IMR-90 (cell line): Measurements from ENCODE around the gene LRRC4. TPM values are rescaled to one million over a fixed set of nuclear protein-coding genes. Genes with fewer than 3 reads are reported as not detected.

Experiments
- ATAC-seq: fragments of 200-7000 bp; cut with Tn5 transposase; 2 replicates; pipeline ENCODE4 v1.9.1; 2020; ENCODE audit warnings: low read depth, mild to moderate bottlenecking, moderate library complexity
- BruUV-seq: library from RNA; stranded (reverse); fragments of 400-500 nt; replicated peaks from 2 replicates; lab custom pipeline; 2021; lab: Mats Ljungman, UMichigan
- CTCF ChIA-PET: fragments of 300-600 bp; formaldehyde crosslinking; extraction: SDS; loops from one replicate; lab custom pipeline; 2021; ENCODE audit warnings: antibody characterized with exemption; lab: Yijun Ruan, JAX
- POLR2A ChIA-PET: fragments of 300-600 bp; sonication (Branson Sonifier 250); formaldehyde crosslinking; loops from one replicate; lab custom pipeline; 2022; ENCODE audit warnings: antibody characterized with exemption; ENCODE audit not compliant: unreplicated experiment; lab: Charles Lee
- DNase-seq: peaks from one replicate; pipeline ENCODE4 v3.0.0; 2013
- H2AFZ ChIP-seq: replicated peaks from 2 replicates; pipeline ENCODE3; 2013; ENCODE audit warnings: low read length, mild to moderate bottlenecking; ENCODE audit not compliant: poor library complexity
- H2AK5ac ChIP-seq: 2 replicates; pipeline ENCODE4 v1.6.1; 2013; ENCODE audit warnings: low read depth, low read length, inconsistent platforms
- H2AK9ac ChIP-seq: replicated peaks from 2 replicates; pipeline ENCODE3; 2013; ENCODE audit warnings: mild to moderate bottlenecking, low read depth, low read length, moderate library complexity; ENCODE audit not compliant: poor library complexity
- H2BK120ac ChIP-seq: 2 replicates; pipeline ENCODE4 v1.6.1; 2013; ENCODE audit warnings: low read depth, low read length, inconsistent platforms
- H2BK15ac ChIP-seq: 3 replicates; pipeline ENCODE4 v1.6.1; 2013; ENCODE audit warnings: low read depth, low read length, inconsistent platforms
- H2BK20ac ChIP-seq: 2 replicates; pipeline ENCODE4 v1.6.1; 2013; ENCODE audit warnings: low read depth, mild to moderate bottlenecking, inconsistent platforms, low read length, moderate library complexity
- H2BK5ac ChIP-seq: 2 replicates; pipeline ENCODE4 v1.6.1; 2013; ENCODE audit warnings: mild to moderate bottlenecking, low read depth, low read length, inconsistent platforms; ENCODE audit not compliant: poor library complexity, severe bottlenecking
- H3K14ac ChIP-seq: replicated peaks from 2 replicates; pipeline ENCODE4 v1.6.1; 2013; ENCODE audit warnings: low read depth, low read length, inconsistent platforms
- H3K18ac ChIP-seq: 2 replicates; pipeline ENCODE4 v1.6.1; 2013; ENCODE audit warnings: low read depth, low read length, control low read depth
- H3K23ac ChIP-seq: 2 replicates; pipeline ENCODE4 v1.6.1; 2013; ENCODE audit warnings: low read depth, low read length, inconsistent platforms
- H3K27ac ChIP-seq: 2 replicates; pipeline ENCODE4 v1.5.1; 2013; ENCODE audit warnings: mild to moderate bottlenecking, control low read depth, low read length; ENCODE audit not compliant: insufficient read depth
- H3K27me3 ChIP-seq: 2 replicates; pipeline ENCODE4 v1.6.1; 2013; ENCODE audit warnings: low read length; ENCODE audit not compliant: control insufficient read depth, insufficient read depth
- H3K36me3 ChIP-seq: 2 replicates; pipeline ENCODE4 v1.6.1; 2013; ENCODE audit warnings: low read length, mixed read lengths; ENCODE audit not compliant: control insufficient read depth, insufficient read depth
- H3K4ac ChIP-seq: 2 replicates; pipeline ENCODE4 v1.6.1; 2013; ENCODE audit warnings: low read depth, low read length, inconsistent platforms
- H3K4me1 ChIP-seq: 2 replicates; pipeline ENCODE4 v1.6.1; 2013; ENCODE audit warnings: low read length, mixed read lengths; ENCODE audit not compliant: control insufficient read depth, insufficient read depth
- H3K4me2 ChIP-seq: 2 replicates; pipeline ENCODE4 v1.6.1; 2013; ENCODE audit warnings: low read depth, mild to moderate bottlenecking, control low read depth, low read length, moderate library complexity
- H3K4me3 ChIP-seq: 2 replicates; pipeline ENCODE4 v1.5.1; 2013; ENCODE audit warnings: low read depth, mild to moderate bottlenecking, control low read depth, low read length, moderate library complexity; ENCODE audit not compliant: insufficient read depth
- H3K56ac ChIP-seq: 2 replicates; pipeline ENCODE4 v1.6.1; 2013; ENCODE audit warnings: low read length, inconsistent platforms; ENCODE audit not compliant: insufficient read depth; ENCODE audit errors: extremely low read depth
- H3K79me1 ChIP-seq, 2 experiments: 2 replicates each; pipeline ENCODE4 v1.6.1; 2013; ENCODE audit warnings: low read length in 2 of 2, inconsistent platforms in 1 of 2, low read depth in 1 of 2
- H3K9ac ChIP-seq: 2 replicates; pipeline ENCODE4 v1.6.1; 2013; ENCODE audit warnings: low read depth, low read length, control low read depth
- H3K9me1 ChIP-seq: 2 replicates; pipeline ENCODE4 v1.6.1; 2013; ENCODE audit warnings: low read length, inconsistent platforms; ENCODE audit not compliant: insufficient read depth
- H3K9me3 ChIP-seq: 2 replicates; pipeline ENCODE4 v1.6.1; 2013; ENCODE audit warnings: low read length; ENCODE audit not compliant: control insufficient read depth, insufficient read depth
- H4K20me1 ChIP-seq: 2 replicates; pipeline ENCODE4 v1.6.1; 2013; ENCODE audit warnings: low read length, inconsistent platforms; ENCODE audit not compliant: insufficient read depth
- H4K5ac ChIP-seq: 2 replicates; pipeline ENCODE4 v1.6.1; 2013; ENCODE audit warnings: mild to moderate bottlenecking, low read depth, low read length, control low read depth
- H4K8ac ChIP-seq, 2 experiments: 2 replicates each; pipeline ENCODE4 v1.6.1; 2013; ENCODE audit warnings: low read depth in 2 of 2, low read length in 2 of 2, control low read depth in 1 of 2, inconsistent platforms in 1 of 2
- H4K91ac ChIP-seq: 2 replicates; pipeline ENCODE4 v1.6.1; 2013; ENCODE audit warnings: low read depth, low read length, inconsistent platforms; ENCODE audit not compliant: insufficient read depth
- BHLHE40 ChIP-seq: fragments of 150-350 bp; IDR thresholded peaks from 2 replicates; pipeline ENCODE4 v1.6.1; 2016; ENCODE audit warnings: mild to moderate bottlenecking, low read depth, low read length
- CEBPB ChIP-seq: IDR thresholded peaks from 2 replicates; pipeline ENCODE4 v1.6.1; 2012; ENCODE audit warnings: low read depth, low read length, improper control_type of control experiment
- CHD1 ChIP-seq: IDR thresholded peaks from 2 replicates; pipeline ENCODE4 v1.6.1; 2012; ENCODE audit warnings: low read depth, low read length, improper control_type of control experiment
- CTCF ChIP-seq: conservative IDR thresholded peaks from 2 replicates; pipeline ENCODE4 v1.5.1; 2012; ENCODE audit warnings: mild to moderate bottlenecking, low read depth, low read length, improper control_type of control experiment
- FOS ChIP-seq: fragments of 150-350 bp; IDR thresholded peaks from 2 replicates; pipeline ENCODE4 v1.6.1; 2016; ENCODE audit warnings: low read depth, low read length
- MXI1 ChIP-seq: IDR thresholded peaks from 2 replicates; pipeline ENCODE4 v1.6.1; 2012; ENCODE audit warnings: low read depth, mild to moderate bottlenecking, low read length, moderate library complexity, borderline replicate concordance
- NFE2L2 ChIP-seq: fragments of 150-350 bp; IDR thresholded peaks from 2 replicates; pipeline ENCODE4 v1.6.1; 2016; ENCODE audit warnings: low read depth, mild to moderate bottlenecking, low read length
- POLR2A ChIP-seq: IDR thresholded peaks from 2 replicates; pipeline ENCODE4 v1.6.1; 2012; ENCODE audit warnings: mild to moderate bottlenecking, low read depth, low read length
- RAD21 ChIP-seq: IDR thresholded peaks from 2 replicates; pipeline ENCODE4 v1.6.1; 2012; ENCODE audit warnings: low read length, improper control_type of control experiment
- RCOR1 ChIP-seq: IDR thresholded peaks from 2 replicates; pipeline ENCODE4 v1.6.1; 2012; ENCODE audit warnings: mild to moderate bottlenecking, low read length, improper control_type of control experiment; ENCODE audit not compliant: insufficient replicate concordance
- RFX5 ChIP-seq: IDR thresholded peaks from 2 replicates; pipeline ENCODE4 v1.8.0; 2012; ENCODE audit warnings: low read depth, mild to moderate bottlenecking, low read length, moderate library complexity
- SMC3 ChIP-seq: fragments of 150-350 bp; IDR thresholded peaks from 2 replicates; pipeline ENCODE4 v1.6.1; 2016; ENCODE audit warnings: low read depth, mild to moderate bottlenecking, antibody characterized with exemption, low read length, moderate library complexity
- WGBS, 2 experiments: methylation state at CpG; one replicate each; pipeline versions ENCODE4 v1.1.5 to v1.1.7; 2013; ENCODE audit warnings: missing lambda C conversion rate in 2 of 2; ENCODE audit not compliant: insufficient read length in 1 of 2; ENCODE audit errors: extremely low coverage in 2 of 2; 5-methylcytosine and 5-hydroxymethylcytosine counted together
- dilution Hi-C: fragments of 300-500 bp; cut with HindIII; formaldehyde crosslinking; loops from one replicate; pipeline ENCODE4 v1.14.3; 2018; ENCODE audit warnings: low sequenced_read_pairs; ENCODE audit not compliant: unreplicated experiment
- in situ Hi-C: fragments of 300-500 bp; cut with MboI; formaldehyde crosslinking; loops from 3 replicates; pipeline ENCODE4 v1.14.3; 2019; ENCODE audit warnings: low sequenced_read_pairs, inconsistent platforms, mixed read lengths
- intact Hi-C: fragments of 100-400 bp; cut with micrococcal nuclease; formaldehyde crosslinking; loops from 2 replicates; pipeline ENCODE4 v1.10.0; 2022
- polyA plus RNA-seq, 3 experiments: library from polyadenylated mRNA; depleted of rRNA; stranded (reverse); fragments of >200 nt; gene quantifications; 2 replicates each; pipeline ENCODE4 v1.2.3, GENCODE V29; 2012; ENCODE audit warnings: low replicate concordance in 1 of 3
- total RNA-seq: library from RNA; depleted of rRNA; stranded (reverse); fragments of >200 nt; gene quantifications from 2 replicates; pipeline ENCODE4 v1.2.3, GENCODE V29; 2012
- TF ChIP-seq, protein P1 (sequence below): fragments of 150-350 bp; IDR thresholded peaks from 2 replicates; pipeline ENCODE4 v1.6.1; 2016; ENCODE audit warnings: low read depth, mild to moderate bottlenecking, low read length, moderate library complexity, borderline replicate concordance
- TF ChIP-seq, protein P2 (sequence below): fragments of 150-350 bp; IDR thresholded peaks from 2 replicates; pipeline ENCODE4 v1.6.1; 2017; ENCODE audit warnings: mild to moderate bottlenecking, antibody characterized with exemption, low read length, low read depth

LRRC4 gene
- total and polyA plus RNA-seq, 2 of the 4 experiments (the other 2 are of a cell fraction): 0.54 to 0.55 TPM

GRCh38 chr7:128042012-128042411 is 10.8 kb upstream of the LRRC4 start:
- no peaks in the 10 kb centered on the region for H3K9me3 ChIP-seq
- H2AFZ ChIP-seq: no peak overlapping the region
- no peak overlapping the region for H3K4me3 ChIP-seq
- peaks cover 4% of the 10 kb centered on the region; the same call in 1 of the 2 replicates for H3K4me1 ChIP-seq
- H3K9me1 ChIP-seq: peaks cover 25% of the 10 kb centered on the region
- peaks cover 42% of the 10 kb centered on the region for H4K20me1 ChIP-seq
- H2AK9ac ChIP-seq: no peak overlapping the region
- no CpG with 5 or more reads among the region's 2 CpGs for WGBS, 2 experiments
- H2BK120ac ChIP-seq: no peak overlapping the region
- no peak overlapping the region for H2BK20ac ChIP-seq
- in situ Hi-C loops: loop anchor here (10.0 kb wide), 1 partner anchor 153 kb away; no protein-coding TSS in a partner anchor
- intact Hi-C loops: no loop called here
- no peak overlapping the region for H3K18ac ChIP-seq
- CTCF ChIA-PET: interaction anchor here (0.6 to 1.2 kb wide), 2 partner anchors 11 to 93 kb away, joined by 3 to 5 read pairs; partner anchors contain the start of gene LRRC4
- no peak overlapping the region for H2BK5ac ChIP-seq
- H3K14ac ChIP-seq: no peak overlapping the region
- H3K56ac ChIP-seq: no peak overlapping the region
- DNase-seq (no peak), ATAC-seq (no peak)
- POLR2A ChIA-PET: no interaction called here
- no peak overlapping the region for H2AK5ac ChIP-seq
- H4K5ac ChIP-seq: no peak overlapping the region
- no peaks in the 10 kb centered on the region for H3K27me3 ChIP-seq
- no peak overlapping the region for H3K4ac ChIP-seq
- H3K36me3 ChIP-seq: peaks cover 9% of the 10 kb centered on the region
- no peak overlapping the region for H4K8ac ChIP-seq
- BruUV-seq: no TSS peak
- H3K79me1 ChIP-seq: peaks cover 26 to 56% of the 10 kb centered on the region in 2 experiments
- dilution Hi-C loops: no loop called here
- no peak overlapping the region for H4K91ac ChIP-seq
- no peak overlapping the region for H3K4me2 ChIP-seq
- TF ChIP-seq RCOR1 (no peak), MXI1 (no peak), NFE2L2 (no peak), POLR2A (no peak), CTCF (no peak), RAD21 (no peak), FOS (no peak), CEBPB (no peak), RFX5 (no peak), SMC3 (no peak), CHD1 (no peak), BHLHE40 (no peak)
- TF ChIP-seq, protein P1, sequence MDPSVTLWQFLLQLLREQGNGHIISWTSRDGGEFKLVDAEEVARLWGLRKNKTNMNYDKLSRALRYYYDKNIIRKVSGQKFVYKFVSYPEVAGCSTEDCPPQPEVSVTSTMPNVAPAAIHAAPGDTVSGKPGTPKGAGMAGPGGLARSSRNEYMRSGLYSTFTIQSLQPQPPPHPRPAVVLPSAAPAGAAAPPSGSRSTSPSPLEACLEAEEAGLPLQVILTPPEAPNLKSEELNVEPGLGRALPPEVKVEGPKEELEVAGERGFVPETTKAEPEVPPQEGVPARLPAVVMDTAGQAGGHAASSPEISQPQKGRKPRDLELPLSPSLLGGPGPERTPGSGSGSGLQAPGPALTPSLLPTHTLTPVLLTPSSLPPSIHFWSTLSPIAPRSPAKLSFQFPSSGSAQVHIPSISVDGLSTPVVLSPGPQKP: no peak
- TF ChIP-seq, protein P2, sequence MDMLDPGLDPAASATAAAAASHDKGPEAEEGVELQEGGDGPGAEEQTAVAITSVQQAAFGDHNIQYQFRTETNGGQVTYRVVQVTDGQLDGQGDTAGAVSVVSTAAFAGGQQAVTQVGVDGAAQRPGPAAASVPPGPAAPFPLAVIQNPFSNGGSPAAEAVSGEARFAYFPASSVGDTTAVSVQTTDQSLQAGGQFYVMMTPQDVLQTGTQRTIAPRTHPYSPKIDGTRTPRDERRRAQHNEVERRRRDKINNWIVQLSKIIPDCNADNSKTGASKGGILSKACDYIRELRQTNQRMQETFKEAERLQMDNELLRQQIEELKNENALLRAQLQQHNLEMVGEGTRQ: no peak
- no peak overlapping the region for H3K23ac ChIP-seq
- H3K27ac ChIP-seq: no peak overlapping the region
- no peak overlapping the region for H2BK15ac ChIP-seq
- no peak overlapping the region for H3K9ac ChIP-seq
